ENCODE results near the gene EXO1.

The EXO1 gene

DNA sequence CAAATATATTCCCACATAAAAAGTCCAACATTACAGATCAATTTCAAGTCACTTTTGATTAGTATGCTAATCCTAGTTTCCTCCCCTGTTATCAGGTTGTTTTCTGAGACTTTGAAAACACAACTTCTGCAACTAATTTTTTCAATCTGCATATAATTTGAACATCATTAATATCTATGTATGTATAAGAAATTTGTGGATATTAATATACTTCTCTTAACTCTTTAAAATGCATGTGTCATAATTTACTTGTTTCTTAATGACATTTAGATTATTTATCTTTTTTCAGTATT lies 48.6 kb downstream of the EXO1 start:
- Histone ChIP-seq H3K4me3 (ENCODE audit: low read depth, low read length) (no peak overlapping the region), H3K36me3 (ENCODE audit: control insufficient read depth in 2 of 2, insufficient read depth in 1 of 2, low read length in 2 of 2) (peaks cover 13% of the 10 kb centered on the region in 2 experiments; a peak in 2 of 3 replicates), H3K9me3 (ENCODE audit: control insufficient read depth, insufficient read depth, low read depth, low read length) (no peaks in the 10 kb centered on the region), H3K4me1 (ENCODE audit: control insufficient read depth, insufficient read depth, low read length) (no peaks in the 10 kb centered on the region), H3K27ac (ENCODE audit: extremely low read depth, low read depth, low read length) (no peak overlapping the region)
- POLR2A ChIA-PET, result interaction anchor here (1.0 kb wide), 1 partner anchor 102 kb away, joined by 3 read pairs; the partner anchor contains the start of gene MAP1LC3C
- CTCF ChIA-PET, result interaction anchor here (0.6 to 9.4 kb wide), 19 partner anchors 10 to 1826 kb away, joined by 3 to 104 read pairs (median 4); partner anchors contain the start of gene MAP1LC3C
- no peak for TF ChIP-seq ZNF366 (tag by site-specific recombination; conservative IDR thresholded peaks at IDR 0.05)
- no peak for TF ChIP-seq ZSCAN30 (tag by site-specific recombination; IDR thresholded peaks at IDR 0.05)
- TF ChIP-seq KLF10 (tag by site-specific recombination; IDR thresholded peaks at IDR 0.05), result no peak
- no peak for TF ChIP-seq ZNF544 (tag by site-specific recombination; IDR thresholded peaks at IDR 0.05)
- TF ChIP-seq, protein P1, sequence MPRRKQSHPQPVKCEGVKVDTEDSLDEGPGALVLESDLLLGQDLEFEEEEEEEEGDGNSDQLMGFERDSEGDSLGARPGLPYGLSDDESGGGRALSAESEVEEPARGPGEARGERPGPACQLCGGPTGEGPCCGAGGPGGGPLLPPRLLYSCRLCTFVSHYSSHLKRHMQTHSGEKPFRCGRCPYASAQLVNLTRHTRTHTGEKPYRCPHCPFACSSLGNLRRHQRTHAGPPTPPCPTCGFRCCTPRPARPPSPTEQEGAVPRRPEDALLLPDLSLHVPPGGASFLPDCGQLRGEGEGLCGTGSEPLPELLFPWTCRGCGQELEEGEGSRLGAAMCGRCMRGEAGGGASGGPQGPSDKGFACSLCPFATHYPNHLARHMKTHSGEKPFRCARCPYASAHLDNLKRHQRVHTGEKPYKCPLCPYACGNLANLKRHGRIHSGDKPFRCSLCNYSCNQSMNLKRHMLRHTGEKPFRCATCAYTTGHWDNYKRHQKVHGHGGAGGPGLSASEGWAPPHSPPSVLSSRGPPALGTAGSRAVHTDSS (tag by site-specific recombination; IDR thresholded peaks at IDR 0.05), result no peak
- no peak for TF ChIP-seq ZNF561 (tag by site-specific recombination; IDR thresholded peaks at IDR 0.05; ENCODE audit: borderline replicate concordance)
- no peak for TF ChIP-seq ZNF549 (tag by site-specific recombination; IDR thresholded peaks at IDR 0.05)
- TF ChIP-seq, protein P2, sequence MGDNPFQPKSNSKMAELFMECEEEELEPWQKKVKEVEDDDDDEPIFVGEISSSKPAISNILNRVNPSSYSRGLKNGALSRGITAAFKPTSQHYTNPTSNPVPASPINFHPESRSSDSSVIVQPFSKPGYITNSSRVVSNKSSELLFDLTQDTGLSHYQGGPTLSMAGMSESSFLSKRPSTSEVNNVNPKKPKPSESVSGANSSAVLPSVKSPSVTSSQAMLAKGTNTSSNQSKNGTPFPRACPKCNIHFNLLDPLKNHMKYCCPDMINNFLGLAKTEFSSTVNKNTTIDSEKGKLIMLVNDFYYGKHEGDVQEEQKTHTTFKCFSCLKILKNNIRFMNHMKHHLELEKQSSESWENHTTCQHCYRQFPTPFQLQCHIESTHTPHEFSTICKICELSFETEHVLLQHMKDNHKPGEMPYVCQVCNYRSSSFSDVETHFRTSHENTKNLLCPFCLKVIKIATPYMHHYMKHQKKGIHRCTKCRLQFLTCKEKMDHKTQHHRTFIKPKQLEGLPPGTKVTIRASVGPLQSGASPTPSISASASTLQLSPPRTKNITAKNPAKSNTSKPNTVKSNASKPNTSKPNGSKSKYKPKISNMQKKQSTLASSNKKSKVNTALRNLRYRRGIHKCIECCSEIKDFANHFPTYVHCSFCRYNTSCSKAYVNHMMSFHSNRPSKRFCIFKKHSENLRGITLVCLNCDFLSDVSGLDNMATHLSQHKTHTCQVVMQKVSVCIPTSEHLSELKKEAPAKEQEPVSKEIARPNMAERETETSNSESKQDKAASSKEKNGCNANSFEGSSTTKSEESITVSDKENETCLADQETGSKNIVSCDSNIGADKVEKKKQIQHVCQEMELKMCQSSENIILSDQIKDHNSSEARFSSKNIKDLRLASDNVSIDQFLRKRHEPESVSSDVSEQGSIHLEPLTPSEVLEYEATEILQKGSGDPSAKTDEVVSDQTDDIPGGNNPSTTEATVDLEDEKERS (tag by site-specific recombination; IDR thresholded peaks at IDR 0.05), result no peak
- no peak for TF ChIP-seq ZXDB (tag by site-specific recombination; IDR thresholded peaks at IDR 0.05)
- TF ChIP-seq ZNF23 (tag by site-specific recombination; IDR thresholded peaks at IDR 0.05; ENCODE audit: borderline replicate concordance), result no peak
- TF ChIP-seq ZNF660 (tag by site-specific recombination; IDR thresholded peaks at IDR 0.05), result no peak
- TF ChIP-seq, protein P3, sequence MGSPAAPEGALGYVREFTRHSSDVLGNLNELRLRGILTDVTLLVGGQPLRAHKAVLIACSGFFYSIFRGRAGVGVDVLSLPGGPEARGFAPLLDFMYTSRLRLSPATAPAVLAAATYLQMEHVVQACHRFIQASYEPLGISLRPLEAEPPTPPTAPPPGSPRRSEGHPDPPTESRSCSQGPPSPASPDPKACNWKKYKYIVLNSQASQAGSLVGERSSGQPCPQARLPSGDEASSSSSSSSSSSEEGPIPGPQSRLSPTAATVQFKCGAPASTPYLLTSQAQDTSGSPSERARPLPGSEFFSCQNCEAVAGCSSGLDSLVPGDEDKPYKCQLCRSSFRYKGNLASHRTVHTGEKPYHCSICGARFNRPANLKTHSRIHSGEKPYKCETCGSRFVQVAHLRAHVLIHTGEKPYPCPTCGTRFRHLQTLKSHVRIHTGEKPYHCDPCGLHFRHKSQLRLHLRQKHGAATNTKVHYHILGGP (tag by site-specific recombination; IDR thresholded peaks at IDR 0.05), result no peak
- TF ChIP-seq KLF7 (tag by site-specific recombination; IDR thresholded peaks at IDR 0.05; ENCODE audit: borderline replicate concordance), result no peak
- TF ChIP-seq ZNF274 (IDR thresholded peaks at IDR 0.05; ENCODE audit: low read length), result no peak
- no peak for TF ChIP-seq ZNF274 (tag by site-specific recombination; IDR thresholded peaks at IDR 0.05; ENCODE audit: borderline replicate concordance)

DNA sequence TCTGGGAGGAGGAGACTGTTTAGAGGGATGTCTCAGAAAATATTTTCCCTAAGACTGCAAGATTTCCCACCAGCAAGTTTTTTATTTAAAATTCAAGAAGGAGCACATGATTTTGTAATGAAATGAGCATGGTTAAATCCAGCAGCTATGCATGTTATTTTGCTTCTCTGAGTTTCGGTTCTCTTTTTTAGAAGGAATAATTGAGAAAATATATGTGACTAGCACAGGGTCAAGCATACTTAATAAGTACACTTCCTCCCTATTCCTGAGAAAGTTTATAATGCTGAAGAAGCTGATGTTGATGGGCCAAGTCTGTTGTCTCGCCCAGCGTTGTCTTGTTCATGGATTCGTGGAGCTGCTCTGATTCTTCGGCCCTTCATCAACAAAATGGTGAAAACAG lies 51.2 kb downstream of the EXO1 start:
- peaks cover 8 to 13% of the 10 kb centered on the region in 2 experiments; a peak in 2 of 3 replicates for H3K36me3 ChIP-seq (ENCODE audit: control insufficient read depth in 2 of 2, insufficient read depth in 1 of 2, low read length in 2 of 2)
- POLR2A ChIA-PET, result no interaction called here
- TF ChIP-seq SCRT2 (tag by site-specific recombination; IDR thresholded peaks at IDR 0.05) (0 out of 2 replicates have a peak, but pooled peaks have one; percentile 15), TRIM28 (IDR thresholded peaks at IDR 0.05; ENCODE audit: borderline replicate concordance, low read length) (no peak)
- no peaks in the 10 kb centered on the region for H3K4me1 ChIP-seq (ENCODE audit: control insufficient read depth, insufficient read depth, low read length)
- CTCF ChIA-PET, result interaction anchor here (0.9 to 9.4 kb wide), 7 partner anchors 15 to 121 kb away, joined by 3 to 104 read pairs (median 5); partner anchors contain the start of gene MAP1LC3C
- H3K4me3 ChIP-seq (ENCODE audit: low read depth, low read length), result no peak overlapping the region
- H3K27ac ChIP-seq (ENCODE audit: extremely low read depth, low read depth, low read length), result no peak overlapping the region
- no peaks in the 10 kb centered on the region for H3K9me3 ChIP-seq (ENCODE audit: control insufficient read depth, insufficient read depth, low read depth, low read length)

Measured in HEK293 (cell line).